ENCODE data around the gene METTL5.

- TF ChIP-seq NFIC (IDR thresholded peaks at IDR 0.05; ENCODE audit: borderline replicate concordance) (no peak), CHD2 (IDR thresholded peaks at IDR 0.05; ENCODE audit: low read length, partially characterized antibody) (no peak), TEAD4 (IDR thresholded peaks at IDR 0.05; ENCODE audit: borderline replicate concordance, insufficient read depth) (no peak), YY1 (IDR thresholded peaks at IDR 0.05; ENCODE audit: low read depth) (no peak), ZBTB33 (IDR thresholded peaks at IDR 0.05; ENCODE audit: borderline replicate concordance, low read depth) (no peak), JUND (IDR thresholded peaks at IDR 0.05) (no peak), REST (IDR thresholded peaks at IDR 0.05; ENCODE audit: low read depth, low read length) (no peak), CTCF (IDR thresholded peaks at IDR 0.05) (no peak), MAX (IDR thresholded peaks at IDR 0.05; ENCODE audit: low read depth) (no peak), TAF1 (IDR thresholded peaks at IDR 0.05; ENCODE audit: borderline replicate concordance, low read depth, low read length) (no peak), EP300 (IDR thresholded peaks at IDR 0.05; ENCODE audit: borderline replicate concordance in 1 of 2, low read depth in 1 of 2, low read length in 1 of 2) (no peak), RFX5 (IDR thresholded peaks at IDR 0.05; ENCODE audit: low read length) (no peak), NRF1 (IDR thresholded peaks at IDR 0.05; ENCODE audit: low read depth, low read length) (no peak)
These were observed 721 bp downstream of the METTL5 start for GRCh38 chr2:169823996-169824372.

All from SK-N-SH (cell line).